Right lobe of liver (tissue), 6 donors: ENCODE results near the gene PNPLA4. TPM values are rescaled to one million over a fixed set of nuclear protein-coding genes. Genes with fewer than 3 reads are reported as not detected.

Experiments used
- ATAC-seq, 4 donors: fragments of 200-7000 bp; cut with Tn5 transposase; one replicate each; pipeline ENCODE4 v1.9.1; 2020; ENCODE audit warnings: mild to moderate bottlenecking in 4 of 4, moderate library complexity in 4 of 4
- DNase-seq, 3 donors: peaks; one replicate each; pipeline ENCODE4 v3.0.0-alpha.2; 2020
- H3K27ac ChIP-seq, 3 donors: fragments of 200-600 bp; one replicate each; pipeline ENCODE4 v1.8.0; 2022
- H3K27me3 ChIP-seq, 2 donors: fragments of 200-600 bp; one replicate each; pipeline ENCODE4 v1.8.0; 2022
- H3K36me3 ChIP-seq, 4 donors: fragments of 200-600 bp; sonication (generic) in 1 of 4; one replicate each; pipeline versions ENCODE4 v1.5.1 to v1.8.0; 2017 to 2022; ENCODE audit warnings: control low read depth in 1 of 4
- H3K4me1 ChIP-seq, 4 donors: fragments of 200-600 bp; sonication (generic) in 1 of 4; one replicate each; pipeline versions ENCODE4 v1.5.1 to v1.8.0; 2017 to 2022; ENCODE audit warnings: control low read depth in 1 of 4
- H3K4me3 ChIP-seq, 3 donors: fragments of 200-600 bp; one replicate each; pipeline ENCODE4 v1.8.0; 2022
- H3K9me3 ChIP-seq, 4 donors: fragments of 200-600 bp; sonication (generic) in 1 of 4; one replicate each; pipeline versions ENCODE4 v1.5.1 to v1.8.0; 2017 to 2022; ENCODE audit warnings: control low read depth in 1 of 4
- CTCF ChIP-seq, 4 donors: fragments of 200-600 bp in 3 of 4; fragments of 450-650 bp in 1 of 4; IDR thresholded peaks; one replicate each; pipeline versions ENCODE4 v1.5.1 to v1.8.0; 2016 to 2022; ENCODE audit warnings: antibody characterized with exemption in 4 of 4, mild to moderate bottlenecking in 2 of 4
- POLR2A ChIP-seq: fragments of 450-650 bp; IDR thresholded peaks from one replicate; pipeline ENCODE4 v1.6.1; 2017; ENCODE audit warnings: antibody characterized with exemption, mild to moderate bottlenecking
- WGBS: methylation state at CpG from one replicate; pipeline ENCODE4 v1.1.6; 2018; ENCODE audit warnings: low coverage, low lambda C conversion rate; ENCODE audit not compliant: insufficient coverage; ENCODE audit errors: missing lambda C conversion rate; 5-methylcytosine and 5-hydroxymethylcytosine counted together
- intact Hi-C, 2 donors: fragments of 100-400 bp; cut with DNase I; formaldehyde crosslinking; loops; one replicate each; pipeline versions ENCODE4 v1.11.2 to v1.14.1; 2022
- total RNA-seq, 6 experiments: library from RNA; depleted of rRNA in 2 of 6; stranded (reverse); fragments of >200 nt in 2 of 6; fragmentation: NEBNext Ultra II Directional in 3 of 6; extraction: Animal tissue kit (Norgen Biotek cat#: 25700) in 3 of 6; gene quantifications; one replicate each; pipeline versions ENCODE4 v1.1.0 to v1.2.4, GENCODE V29; 2016 to 2023
- donor health status: DM: no; HTN: yes; CAD: no.
- donor health status: DM: no; HTN: no; CAD: no.
- donor health status: DM: no; HTN: no; CAD: no.
- donor health status: DM: no; HTN: yes; CAD: no.
- donor health status: DM: no; HTN: yes; CAD: no.

Gene PNPLA4
- total RNA-seq, 6 experiments from 2014 or later = 14.4 to 48.7 (median 26.2) TPM

- Histone ChIP-seq H3K4me1 (peaks cover 0 to 10% (median 5%) of the 10 kb centered on the region in 4 donors), H3K9me3 (no peaks in the 10 kb centered on the region), H3K4me3 (no peak overlapping the region), H3K36me3 (no peaks in the 10 kb centered on the region), H3K27ac (no peak overlapping the region), H3K27me3 (no peaks in the 10 kb centered on the region)
- ATAC-seq = no peak
- no peak for DNase-seq
- WGBS = 66% methylated on average over 6 of the region's 6 CpGs
- intact Hi-C loops = no loop called here
- no peak for TF ChIP-seq CTCF (IDR thresholded peaks at IDR 0.05)
- TF ChIP-seq POLR2A = no peak
Measured at GRCh38 chrX:7943600-7944245, 16.5 kb upstream of the PNPLA4 start.

GRCh38 chrX:7941390-7942042, 14.3 kb upstream of the PNPLA4 start:
- DNase-seq (no peak), ATAC-seq (peak; percentile 51 to 76 (median 70))
- no peak overlapping the region for H3K27ac ChIP-seq
- peak in 3 of 4 donors; percentile 33 to 56 (median 46) for TF ChIP-seq CTCF (IDR thresholded peaks at IDR 0.05)
- no peak for TF ChIP-seq POLR2A
- 2% methylated on average over 3 of the region's 3 CpGs for WGBS
- H3K4me1 ChIP-seq = peaks cover 0 to 10% (median 5%) of the 10 kb centered on the region in 4 donors
- no peaks in the 10 kb centered on the region for H3K9me3 ChIP-seq
- H3K27me3 ChIP-seq = no peaks in the 10 kb centered on the region
- H3K36me3 ChIP-seq = no peaks in the 10 kb centered on the region
- no peak overlapping the region for H3K4me3 ChIP-seq
- intact Hi-C loops = no loop called here

- Histone ChIP-seq H3K4me1 (no peaks in the 10 kb centered on the region), H3K36me3 (no peaks in the 10 kb centered on the region), H3K27ac (no peak overlapping the region), H3K4me3 (no peak overlapping the region), H3K9me3 (no peaks in the 10 kb centered on the region), H3K27me3 (no peaks in the 10 kb centered on the region)
- DNase-seq (no peak), ATAC-seq (no peak)
- intact Hi-C loops = no loop called here
- 66% methylated on average over 2 of the region's 2 CpGs for WGBS
- TF ChIP-seq CTCF (IDR thresholded peaks at IDR 0.05) (no peak), POLR2A (no peak)
Measured at GRCh38 chrX:7934026-7934425, 6.8 kb upstream of the PNPLA4 start.

- H3K27me3 ChIP-seq = no peaks in the 10 kb centered on the region
- ATAC-seq (peak; percentile 76 to 88 (median 84)), DNase-seq (peak in 1 of 3 donors; percentile 77)
- H3K4me3 ChIP-seq = peak overlapping the region; percentile 51 to 81 (median 68)
- peaks cover 0 to 20% (median 3%) of the 10 kb centered on the region in 4 donors for H3K4me1 ChIP-seq
- no peaks in the 10 kb centered on the region for H3K9me3 ChIP-seq
- WGBS = no CpG with 5 or more reads among the region's 20 CpGs
- intact Hi-C loops = no loop called here
- TF ChIP-seq CTCF (IDR thresholded peaks at IDR 0.05) = no peak
- TF ChIP-seq POLR2A = no peak
- H3K27ac ChIP-seq = peak overlapping the region; percentile 74 to 84 (median 81)
- no peaks in the 10 kb centered on the region for H3K36me3 ChIP-seq
Measured at GRCh38 chrX:7926914-7927258, 327 bp downstream of the PNPLA4 start.
